ENCODE measurements around the gene MXI1.
"Not testable (repeated sequence)": the region's sequence is repeated elsewhere in the genome, so short reads cannot be mapped to it uniquely, and the experiment has no call there.

Gene MXI1

DNA sequence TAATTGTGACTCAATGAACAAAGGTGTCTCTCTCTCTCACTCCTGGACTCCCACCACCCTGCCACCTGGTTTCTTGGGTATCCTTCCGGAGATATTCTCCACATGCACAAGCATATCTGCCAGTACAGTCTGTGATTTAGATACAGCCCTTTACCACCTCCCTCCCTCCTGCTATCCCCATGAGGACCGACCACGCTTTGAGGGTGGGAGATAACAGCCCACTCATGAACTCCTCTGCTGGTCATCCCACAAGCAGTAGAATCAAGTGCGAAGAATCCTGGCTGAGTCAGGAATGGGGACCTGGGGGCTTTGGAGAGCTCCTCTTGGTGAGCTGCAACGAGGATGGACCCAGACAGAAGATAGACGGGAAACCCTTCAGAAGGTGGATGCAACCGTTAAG lies 28.2 kb upstream of the MXI1 start:
- no peak overlapping the region for H3K4me3 ChIP-seq (ENCODE audit: control insufficient read depth, low read depth, low read length)
- DNase-seq (ENCODE audit: low read depth) = no peak
- TF ChIP-seq, protein P1, sequence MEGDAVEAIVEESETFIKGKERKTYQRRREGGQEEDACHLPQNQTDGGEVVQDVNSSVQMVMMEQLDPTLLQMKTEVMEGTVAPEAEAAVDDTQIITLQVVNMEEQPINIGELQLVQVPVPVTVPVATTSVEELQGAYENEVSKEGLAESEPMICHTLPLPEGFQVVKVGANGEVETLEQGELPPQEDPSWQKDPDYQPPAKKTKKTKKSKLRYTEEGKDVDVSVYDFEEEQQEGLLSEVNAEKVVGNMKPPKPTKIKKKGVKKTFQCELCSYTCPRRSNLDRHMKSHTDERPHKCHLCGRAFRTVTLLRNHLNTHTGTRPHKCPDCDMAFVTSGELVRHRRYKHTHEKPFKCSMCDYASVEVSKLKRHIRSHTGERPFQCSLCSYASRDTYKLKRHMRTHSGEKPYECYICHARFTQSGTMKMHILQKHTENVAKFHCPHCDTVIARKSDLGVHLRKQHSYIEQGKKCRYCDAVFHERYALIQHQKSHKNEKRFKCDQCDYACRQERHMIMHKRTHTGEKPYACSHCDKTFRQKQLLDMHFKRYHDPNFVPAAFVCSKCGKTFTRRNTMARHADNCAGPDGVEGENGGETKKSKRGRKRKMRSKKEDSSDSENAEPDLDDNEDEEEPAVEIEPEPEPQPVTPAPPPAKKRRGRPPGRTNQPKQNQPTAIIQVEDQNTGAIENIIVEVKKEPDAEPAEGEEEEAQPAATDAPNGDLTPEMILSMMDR (IDR thresholded peaks at IDR 0.05; ENCODE audit: control insufficient read depth, insufficient read depth, low read depth, low read length, missing control alignments) = no peak

DNA sequence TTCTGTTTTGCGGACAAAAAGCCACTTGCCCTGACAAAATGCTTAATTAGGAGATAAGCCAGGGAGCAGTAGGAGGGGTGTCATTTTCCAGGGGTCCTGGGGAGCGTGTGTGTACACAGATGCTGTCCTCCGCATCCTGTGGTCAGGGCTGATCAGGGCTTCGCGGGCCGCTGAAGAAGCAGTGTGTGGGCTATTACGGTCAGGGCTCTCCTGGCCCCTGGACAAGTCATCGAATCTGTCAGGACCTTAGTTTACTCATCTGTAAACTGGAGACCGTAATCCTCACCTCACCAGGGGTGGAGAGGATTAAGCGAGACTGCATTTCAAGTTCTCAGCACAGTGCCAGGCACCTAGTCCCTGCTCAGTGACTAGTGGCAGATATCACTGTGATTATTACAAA lies 26.0 kb upstream of the MXI1 start:
- TF ChIP-seq, protein P1 (IDR thresholded peaks at IDR 0.05; ENCODE audit: control insufficient read depth, insufficient read depth, low read depth, low read length, missing control alignments) = no peak
- no peak overlapping the region for H3K4me3 ChIP-seq (ENCODE audit: control insufficient read depth, low read depth, low read length)

DNA sequence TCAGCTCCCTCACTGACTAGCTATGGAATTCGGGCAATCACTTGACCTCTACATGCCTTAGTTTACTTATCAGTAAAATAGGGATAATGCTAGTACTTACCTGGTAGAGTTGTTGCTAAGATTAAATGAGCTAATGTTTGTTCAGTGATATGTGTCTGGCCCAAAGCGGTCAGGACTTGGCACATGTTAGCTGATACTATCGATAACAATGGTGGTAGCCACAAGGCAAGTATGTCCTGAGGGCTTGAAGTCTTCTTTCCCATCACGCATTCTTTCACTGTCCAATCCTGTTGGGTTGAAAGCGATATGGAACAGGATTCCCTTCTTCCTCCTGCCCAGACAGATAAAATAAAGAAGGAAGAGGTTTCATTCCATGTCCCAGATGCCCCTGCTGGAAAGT lies 25.5 kb upstream of the MXI1 start:
- TF ChIP-seq, protein P1 (IDR thresholded peaks at IDR 0.05; ENCODE audit: control insufficient read depth, insufficient read depth, low read depth, low read length, missing control alignments) = no peak
- H3K4me3 ChIP-seq (ENCODE audit: control insufficient read depth, low read depth, low read length) = no peak overlapping the region
- DNase-seq (ENCODE audit: low read depth) = no peak

More for the DNA sequence above, 26.0 kb upstream of the MXI1 start:
- DNase-seq (ENCODE audit: low read depth) = no peak

DNA sequence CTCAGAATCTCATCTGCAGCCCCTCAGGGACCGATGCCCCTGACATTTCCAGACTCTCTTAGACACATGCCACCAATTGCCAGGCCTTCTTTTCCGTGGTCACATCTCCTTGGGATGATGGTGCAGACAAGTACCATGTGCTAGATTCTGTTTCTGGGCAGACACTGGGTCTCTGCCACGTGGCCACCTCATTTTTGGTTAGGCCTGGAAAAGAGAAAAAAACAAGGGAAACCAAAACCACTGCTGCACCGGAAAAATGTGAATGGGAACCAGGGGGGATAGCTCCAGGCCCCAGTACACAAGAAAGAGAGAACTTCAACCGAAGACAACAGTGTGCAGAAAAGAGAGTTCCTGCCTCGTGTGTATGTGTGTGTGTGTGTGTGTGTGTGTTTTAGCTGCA lies 23.0 kb upstream of the MXI1 start:
- no peak overlapping the region for H3K4me3 ChIP-seq (ENCODE audit: control insufficient read depth, low read depth, low read length)
- no peak for DNase-seq (ENCODE audit: low read depth)
- TF ChIP-seq, protein P1 (IDR thresholded peaks at IDR 0.05; ENCODE audit: control insufficient read depth, insufficient read depth, low read depth, low read length, missing control alignments) = no peak

DNA sequence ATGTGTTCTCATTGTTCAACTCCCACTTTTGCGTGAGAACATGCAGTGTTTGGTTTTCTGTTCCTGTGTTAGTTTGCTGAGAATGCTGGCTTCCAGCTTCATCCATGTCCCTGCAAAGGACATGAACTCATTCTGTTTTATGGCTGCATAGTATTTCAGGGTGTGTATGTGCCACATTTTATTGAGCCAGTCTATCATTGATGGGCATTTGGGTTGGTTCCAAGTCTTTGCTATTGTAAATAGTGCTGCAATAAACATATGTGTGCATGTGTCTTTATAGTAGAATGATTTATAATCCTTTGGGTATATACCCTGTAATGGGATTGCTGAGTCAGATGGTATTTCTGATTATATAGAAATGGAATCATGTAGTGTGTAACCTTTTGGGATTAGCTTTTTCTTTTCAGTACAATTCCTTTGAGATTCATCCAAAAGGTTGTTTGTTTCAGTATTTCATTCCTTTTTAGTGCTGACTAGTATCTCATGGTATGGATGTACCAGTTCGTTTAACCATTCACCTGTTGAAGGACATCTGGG lies 21.7 kb upstream of the MXI1 start:
- H3K4me3 ChIP-seq (ENCODE audit: control insufficient read depth, low read depth, low read length); DNase-seq (ENCODE audit: low read depth): not testable (repeated sequence)

DNA sequence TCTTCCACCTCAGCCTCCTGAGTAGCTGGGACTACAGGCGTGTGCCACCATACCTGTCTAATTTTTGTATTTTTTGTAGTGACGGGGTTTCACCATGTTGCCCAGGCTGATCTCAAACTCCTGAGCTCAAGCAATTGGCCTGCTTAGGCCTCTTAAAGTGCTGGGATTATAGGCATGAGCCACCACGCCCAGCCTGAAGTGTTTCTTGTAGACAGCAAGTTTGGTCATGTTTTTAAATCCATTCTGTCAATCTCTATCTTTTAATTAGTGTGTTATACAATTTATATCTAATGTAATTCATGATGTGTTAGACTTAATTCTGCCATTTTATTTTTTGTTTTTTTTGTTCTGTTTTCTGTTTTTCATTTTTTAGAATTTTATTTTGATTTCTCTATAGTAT lies 17.2 kb upstream of the MXI1 start:
- no peak for DNase-seq (ENCODE audit: low read depth)
- TF ChIP-seq, protein P1 (IDR thresholded peaks at IDR 0.05; ENCODE audit: control insufficient read depth, insufficient read depth, low read depth, low read length, missing control alignments) = no peak
- no peak overlapping the region for H3K4me3 ChIP-seq (ENCODE audit: control insufficient read depth, low read depth, low read length)

DNA sequence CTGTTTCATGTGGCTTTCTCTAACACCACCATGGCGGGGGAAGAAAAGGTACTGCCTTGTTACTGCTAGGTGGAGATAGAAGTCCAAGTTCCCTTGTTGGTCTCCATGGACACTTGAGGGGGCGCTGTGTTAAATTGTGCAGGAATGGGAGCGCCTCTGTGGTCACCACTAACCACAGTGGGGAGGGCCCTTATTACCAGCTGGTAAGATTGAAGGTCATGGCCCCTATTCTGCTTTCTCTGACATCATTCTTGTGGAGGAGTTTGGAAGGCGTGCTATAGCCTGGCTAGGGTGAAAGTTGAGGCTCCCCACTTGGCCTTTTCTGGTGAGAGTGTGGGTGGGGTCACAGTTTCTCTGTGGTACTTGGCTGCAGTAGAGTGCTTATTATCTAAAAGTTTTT lies 14.9 kb upstream of the MXI1 start:
- TF ChIP-seq, protein P1 (IDR thresholded peaks at IDR 0.05; ENCODE audit: control insufficient read depth, insufficient read depth, low read depth, low read length, missing control alignments) = no peak
- no peak overlapping the region for H3K4me3 ChIP-seq (ENCODE audit: control insufficient read depth, low read depth, low read length)
- DNase-seq (ENCODE audit: low read depth) = no peak
